HCT116 (cell line): ENCODE data around the gene TMSB4X. TPM values are rescaled to one million over a fixed set of nuclear protein-coding genes. Genes with fewer than 3 reads are reported as not detected.

Source experiments
- ATAC-seq: fragments of 200-7000 bp; cut with Tn5 transposase; 2 replicates; pipeline ENCODE4 v1.9.1; 2020; ENCODE audit warnings: mild to moderate bottlenecking, moderate library complexity
- BruUV-seq: library from RNA; stranded (reverse); fragments of 400-500 nt; replicated peaks from 2 replicates; lab custom pipeline; 2021; lab: Mats Ljungman, UMichigan
- CTCF ChIA-PET: fragments of 300-600 bp; sonication (Branson Sonifier 250); formaldehyde crosslinking; loops from one replicate; lab custom pipeline; 2021; ENCODE audit warnings: antibody characterized with exemption; lab: Charles Lee
- POLR2A ChIA-PET: fragments of 300-600, 350-600 bp; sonication (Branson Sonifier 250); formaldehyde crosslinking; loops from one replicate; lab custom pipeline; 2021; ENCODE audit warnings: antibody characterized with exemption; lab: Charles Lee
- RAD21 ChIA-PET, 2 experiments: fragments of 300-600 bp; sonication (Branson Sonifier 250); formaldehyde crosslinking; loops; one replicate each; lab custom pipeline; 2023; ENCODE audit warnings: low total read pairs in 2 of 2; ENCODE audit not compliant: uncharacterized antibody in 2 of 2, unreplicated experiment in 2 of 2, low non-redundant PET in 1 of 2; lab: Charles Lee
- DNase-seq: peaks from one replicate; pipeline ENCODE4 v3.0.0-alpha.2; 2010; ENCODE audit warnings: low read depth, low spot score
- H2AFZ ChIP-seq: fragments of 200-600 bp; shearing (Covaris generic), sonication (generic); 2 replicates; pipeline ENCODE4 v1.6.1; 2017; ENCODE audit warnings: low read depth, mixed run types, mixed read lengths, antibody characterized with exemption, low read length; ENCODE audit not compliant: poor library complexity, severe bottlenecking
- H3K27ac ChIP-seq: 2 replicates; pipeline ENCODE4 v1.5.1; 2012; ENCODE audit warnings: low read depth, low read length
- H3K27me3 ChIP-seq: fragments of 200-600 bp; sonication (generic); 2 replicates; pipeline ENCODE4 v1.6.1; 2016; ENCODE audit warnings: mixed run types, low read length, mixed read lengths; ENCODE audit not compliant: insufficient read depth
- H3K36me3 ChIP-seq, 2 experiments: fragments of 200-500 bp in 1 of 2; fragments of 200-600 bp in 1 of 2; sonication (Bioruptor generic) in 1 of 2; sonication (generic) in 1 of 2; 2 replicates each; pipeline versions ENCODE4 v1.5.1 to v1.6.1; 2014 to 2016; ENCODE audit warnings: low read length in 2 of 2, inconsistent platforms in 1 of 2, mixed read lengths in 1 of 2, mixed run types in 1 of 2; ENCODE audit not compliant: insufficient read depth in 2 of 2, control insufficient read depth in 1 of 2
- H3K4me1 ChIP-seq, 2 experiments: fragments of 200-600 bp in 1 of 2; sonication (generic) in 1 of 2; 2 replicates each; pipeline versions ENCODE4 v1.5.1 to v1.6.1; 2012 to 2017; ENCODE audit warnings: low read length in 2 of 2, inconsistent platforms in 1 of 2, mild to moderate bottlenecking in 1 of 2, mixed read lengths in 1 of 2, mixed run types in 1 of 2, moderate library complexity in 1 of 2; ENCODE audit not compliant: insufficient read depth in 2 of 2, control insufficient read depth in 1 of 2
- H3K4me2 ChIP-seq: fragments of 200-600 bp; sonication (generic); 2 replicates; pipeline ENCODE4 v1.6.1; 2017; ENCODE audit warnings: mixed run types, low read length, mixed read lengths
- H3K4me3 ChIP-seq, 2 experiments: fragments of 200-600 bp in 1 of 2; sonication (generic) in 1 of 2; replicated peaks in 1 of 2; 2 replicates each; pipeline ENCODE4 v1.5.1; 2011 to 2016; ENCODE audit warnings: low read length in 2 of 2, control low read depth in 1 of 2, low read depth in 1 of 2, mild to moderate bottlenecking in 1 of 2, mixed read lengths in 1 of 2, mixed run types in 1 of 2
- H3K79me2 ChIP-seq: fragments of 200-600 bp; sonication (generic); 2 replicates; pipeline ENCODE4 v1.6.1; 2017; ENCODE audit warnings: mild to moderate bottlenecking, mixed run types, low read length, moderate library complexity, mixed read lengths; ENCODE audit not compliant: insufficient read depth
- H3K9ac ChIP-seq: fragments of 200-600 bp; sonication (generic); 2 replicates; pipeline ENCODE4 v1.6.1; 2016; ENCODE audit warnings: low read length, mixed read lengths
- H3K9me2 ChIP-seq: fragments of 200-600 bp; sonication (generic), shearing (Covaris generic); 2 replicates; pipeline ENCODE4 v1.6.1; 2017; ENCODE audit warnings: mixed run types, mild to moderate bottlenecking, moderate library complexity; ENCODE audit not compliant: insufficient read depth
- H3K9me3 ChIP-seq, 2 experiments: fragments of 200-500 bp in 1 of 2; fragments of 200-600 bp in 1 of 2; sonication (Bioruptor generic) in 1 of 2; sonication (generic) in 1 of 2; 2 replicates each; pipeline ENCODE4 v1.6.1; 2014 to 2017; ENCODE audit warnings: low read length in 2 of 2, mixed read lengths in 2 of 2, inconsistent platforms in 1 of 2, low read depth in 1 of 2, mild to moderate bottlenecking in 1 of 2, mixed run types in 1 of 2, moderate library complexity in 1 of 2; ENCODE audit not compliant: control insufficient read depth in 1 of 2, insufficient read depth in 1 of 2
- H4K20me1 ChIP-seq: fragments of 200-600 bp; sonication (generic), shearing (Covaris generic); 2 replicates; pipeline ENCODE4 v1.6.1; 2017; ENCODE audit warnings: mixed run types, mild to moderate bottlenecking, moderate library complexity; ENCODE audit not compliant: insufficient read depth
- ATF3 ChIP-seq: IDR thresholded peaks from 2 replicates; pipeline ENCODE4 v1.6.1; 2012
- CTCF ChIP-seq, 3 experiments: fragments of 200-600 bp in 1 of 3; sonication (generic) in 1 of 3; IDR thresholded peaks in 2 of 3; conservative IDR thresholded peaks in 1 of 3; 2 replicates each; pipeline ENCODE4 v1.5.1; 2012 to 2017; ENCODE audit warnings: low read depth in 2 of 3, low read length in 2 of 3, antibody characterized with exemption in 1 of 3, borderline replicate concordance in 1 of 3, control low read depth in 1 of 3, mild to moderate bottlenecking in 1 of 3, mixed read lengths in 1 of 3, mixed run types in 1 of 3, moderate library complexity in 1 of 3; ENCODE audit not compliant: insufficient read depth in 1 of 3
- ELF1 ChIP-seq: IDR thresholded peaks from 2 replicates; pipeline ENCODE4 v1.6.1; 2012; ENCODE audit warnings: low read depth, borderline replicate concordance
- FOSL1 ChIP-seq: IDR thresholded peaks from 2 replicates; pipeline ENCODE4 v1.6.1; 2012; ENCODE audit warnings: low read depth
- RAD21 ChIP-seq: IDR thresholded peaks from 2 replicates; pipeline ENCODE4 v1.6.1; 2012; ENCODE audit warnings: low read depth, mild to moderate bottlenecking
- YY1 ChIP-seq: IDR thresholded peaks from 2 replicates; pipeline ENCODE4 v1.6.1; 2011; ENCODE audit warnings: low read length, low read depth, moderate library complexity, mild to moderate bottlenecking; ENCODE audit not compliant: insufficient replicate concordance; ENCODE audit errors: extremely low read depth
- intact Hi-C: fragments of 100-400 bp; cut with micrococcal nuclease; formaldehyde crosslinking; loops from 2 replicates; pipeline ENCODE4 v1.10.0; 2022
- total RNA-seq: library from RNA; stranded (reverse); gene quantifications from one replicate; pipeline ENCODE4 v1.2.1, GENCODE V29; 2021; ENCODE audit not compliant: unreplicated experiment

TMSB4X gene
- total RNA-seq, 1 experiment from 2014 or later: 407 TPM

DNA sequence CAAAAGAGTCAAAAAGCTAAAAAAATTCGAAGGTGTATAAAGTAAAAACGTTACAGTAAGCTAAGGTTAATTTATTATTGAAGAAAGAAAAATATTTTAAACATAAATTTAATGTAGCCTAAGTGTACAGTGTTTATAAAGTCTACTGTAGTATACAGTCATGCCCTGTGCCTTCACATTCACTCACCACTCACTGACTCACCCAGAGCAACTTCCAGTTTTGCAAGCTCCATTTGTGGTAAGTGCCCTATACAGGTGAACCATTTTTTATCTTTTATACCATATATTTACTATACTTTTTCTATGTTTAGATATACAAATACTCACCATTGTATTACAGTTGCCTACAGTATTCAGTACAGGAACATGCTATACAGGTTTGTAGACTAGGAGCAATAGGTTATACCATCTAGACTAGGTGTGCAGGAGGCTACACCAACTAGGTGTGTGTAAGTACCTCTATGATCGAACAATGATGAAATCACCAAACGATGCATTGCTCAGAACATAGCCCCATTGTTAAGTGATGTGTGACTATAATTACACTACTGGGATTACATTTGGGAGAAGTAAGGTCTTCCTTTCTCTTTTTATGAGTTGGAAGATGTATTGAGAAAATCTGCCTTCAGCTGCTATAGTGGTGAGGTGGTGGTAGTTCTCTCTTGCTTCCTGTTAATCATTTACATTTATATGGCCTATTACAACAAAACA lies 27.2 kb downstream of the TMSB4X start:
- no peaks in the 10 kb centered on the region for H3K27me3 ChIP-seq
- POLR2A ChIA-PET: interaction anchor here (0.5 kb wide), 1 partner anchor 28 kb away, joined by 3 read pairs; no protein-coding TSS in a partner anchor
- no peak overlapping the region for H3K4me3 ChIP-seq
- TF ChIP-seq RAD21 (no peak), YY1 (no peak), ATF3 (no peak), ELF1 (no peak), CTCF (IDR thresholded peaks at IDR 0.05 in 2 of 3, conservative IDR thresholded peaks at IDR 0.05 in 1 of 3; ENCODE audit: borderline replicate concordance in 1 of 3, insufficient read depth in 1 of 3, low read depth in 2 of 3, low read length in 2 of 3) (no peak), FOSL1 (no peak)
- TF ChIP-seq, all 23 proteins: peak for 0
- Histone ChIP-seq H2AFZ (no peak overlapping the region), H3K9ac (no peak overlapping the region), H3K9me3 (no peaks in the 10 kb centered on the region), H3K4me1 (no peaks in the 10 kb centered on the region), H3K79me2 (no peaks in the 10 kb centered on the region), H3K36me3 (no peaks in the 10 kb centered on the region), H4K20me1 (no peaks in the 10 kb centered on the region), H3K9me2 (no peaks in the 10 kb centered on the region), H3K27ac (no peak overlapping the region), H3K4me2 (no peak overlapping the region)
- RAD21 ChIA-PET: no interaction called here
- no peak for DNase-seq
- BruUV-seq: no TSS peak
- intact Hi-C loops: no loop called here
- CTCF ChIA-PET: no interaction called here
- ATAC-seq: no peak
